HG03558 (cell line): Measurements from ENCODE around the gene PIP4P1.

ENCODE experiments used
- ATAC-seq: cut with Tn5 transposase; IDR thresholded peaks from one replicate; pipeline ENCODE4 v1.9.1; 2021; ENCODE audit warnings: moderate number of reproducible peaks; ENCODE audit not compliant: unreplicated experiment; ENCODE audit errors: extremely low read depth

Gene PIP4P1

DNA sequence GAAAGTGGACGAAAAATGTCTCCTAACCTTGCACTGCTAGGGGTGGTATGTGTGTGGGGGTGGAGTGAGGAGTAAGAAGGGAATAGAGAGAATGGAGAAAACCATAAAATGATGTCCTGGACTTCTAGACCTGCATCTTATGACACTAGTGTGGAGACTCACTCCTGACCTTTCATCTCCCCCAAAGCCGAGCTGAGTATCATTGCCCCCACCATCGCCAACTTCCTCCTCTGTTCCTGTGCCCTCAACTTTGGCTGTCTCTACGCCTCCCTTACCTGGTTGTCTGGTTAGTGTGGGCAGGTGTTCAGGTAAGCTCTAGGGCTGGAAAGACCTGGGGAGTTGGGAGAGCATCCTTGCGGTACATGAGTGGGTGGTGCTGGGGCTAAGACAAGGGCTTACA, 20.8 kb downstream of the PIP4P1 start:
- ATAC-seq, result no peak

DNA sequence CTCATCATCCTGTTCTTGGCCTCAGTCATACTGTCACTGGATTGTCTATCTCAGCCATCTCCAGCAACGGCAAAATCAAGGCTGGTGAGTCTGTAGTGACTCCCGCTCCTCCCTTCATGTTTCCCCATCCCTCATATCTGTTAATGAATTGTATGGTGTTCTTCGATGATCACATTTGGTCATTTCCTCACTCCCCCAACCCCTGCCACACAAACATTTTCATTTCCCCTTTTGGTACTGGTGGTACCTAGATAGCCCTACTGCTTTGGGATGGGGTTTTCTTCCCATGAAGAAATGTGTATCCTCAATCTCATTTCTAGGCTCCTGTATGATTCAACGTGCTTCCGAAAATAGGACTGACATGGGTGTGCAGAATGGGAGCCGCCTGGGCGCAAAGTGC, 22.6 kb downstream of the PIP4P1 start:
- ATAC-seq, result no peak

DNA sequence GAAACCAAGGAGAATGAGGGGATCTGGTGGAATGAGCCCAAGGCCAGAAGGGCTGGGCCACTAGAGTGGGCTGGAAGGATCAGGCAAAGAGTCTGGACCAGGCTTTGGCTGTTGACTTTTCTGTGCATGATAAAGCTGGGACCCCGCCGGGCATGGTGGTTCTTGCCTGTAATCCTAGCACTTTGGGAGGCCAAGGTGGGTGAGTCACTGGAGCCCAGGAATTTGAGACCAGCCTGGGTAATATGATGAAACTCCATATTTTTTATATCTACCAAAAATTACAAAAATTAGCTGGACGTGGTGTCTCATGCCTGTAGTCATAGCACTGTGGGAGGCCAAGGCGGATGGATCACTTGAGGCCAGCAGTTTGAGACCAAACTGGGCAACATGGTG, 24.9 kb downstream of the PIP4P1 start:
- no peak for ATAC-seq

DNA sequence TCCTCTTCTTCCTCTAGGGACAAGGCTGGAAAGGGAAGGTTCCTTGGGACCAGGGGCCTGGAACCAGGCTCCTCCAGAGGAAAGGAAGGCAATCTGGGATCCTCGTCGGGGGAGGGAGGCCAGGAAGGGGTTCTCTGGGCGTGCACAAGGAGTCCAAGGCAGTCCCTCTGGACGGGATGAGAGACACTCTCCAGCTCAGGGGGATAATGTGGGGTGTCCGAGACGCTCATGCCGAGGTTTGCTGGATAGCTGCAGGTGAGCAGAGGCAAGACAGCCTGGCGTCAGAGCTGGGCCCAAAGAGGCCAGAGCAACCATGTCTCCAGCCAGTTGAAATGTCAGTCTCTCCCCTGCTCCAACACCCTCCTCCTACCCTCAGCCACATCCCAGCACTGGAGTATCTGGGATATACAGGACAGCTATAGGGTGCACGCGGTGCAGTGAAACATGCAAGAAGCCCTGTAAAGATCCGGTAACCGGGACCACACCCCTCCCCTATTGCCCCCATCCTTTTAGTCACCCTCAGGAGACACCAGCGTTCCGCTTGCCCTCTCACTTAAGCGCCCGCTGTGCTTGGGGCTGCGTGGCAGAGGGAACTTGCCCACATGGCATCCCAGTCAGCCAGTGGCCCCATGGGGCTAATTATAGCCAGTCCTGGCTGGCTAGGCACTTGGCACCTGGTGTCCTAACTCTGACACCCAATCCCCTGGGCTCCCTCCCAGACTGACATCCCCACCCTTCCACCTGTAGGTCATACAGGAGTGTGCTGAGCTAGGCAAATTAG, 25.5 kb downstream of the PIP4P1 start, which contains the start of gene KLHL33:
Gene KLHL33 (minus strand): TSS at position 585 of the 781 bp plus-strand sequence. CDS start 355 bp downstream, at position 230.
- ATAC-seq, result no peak

DNA sequence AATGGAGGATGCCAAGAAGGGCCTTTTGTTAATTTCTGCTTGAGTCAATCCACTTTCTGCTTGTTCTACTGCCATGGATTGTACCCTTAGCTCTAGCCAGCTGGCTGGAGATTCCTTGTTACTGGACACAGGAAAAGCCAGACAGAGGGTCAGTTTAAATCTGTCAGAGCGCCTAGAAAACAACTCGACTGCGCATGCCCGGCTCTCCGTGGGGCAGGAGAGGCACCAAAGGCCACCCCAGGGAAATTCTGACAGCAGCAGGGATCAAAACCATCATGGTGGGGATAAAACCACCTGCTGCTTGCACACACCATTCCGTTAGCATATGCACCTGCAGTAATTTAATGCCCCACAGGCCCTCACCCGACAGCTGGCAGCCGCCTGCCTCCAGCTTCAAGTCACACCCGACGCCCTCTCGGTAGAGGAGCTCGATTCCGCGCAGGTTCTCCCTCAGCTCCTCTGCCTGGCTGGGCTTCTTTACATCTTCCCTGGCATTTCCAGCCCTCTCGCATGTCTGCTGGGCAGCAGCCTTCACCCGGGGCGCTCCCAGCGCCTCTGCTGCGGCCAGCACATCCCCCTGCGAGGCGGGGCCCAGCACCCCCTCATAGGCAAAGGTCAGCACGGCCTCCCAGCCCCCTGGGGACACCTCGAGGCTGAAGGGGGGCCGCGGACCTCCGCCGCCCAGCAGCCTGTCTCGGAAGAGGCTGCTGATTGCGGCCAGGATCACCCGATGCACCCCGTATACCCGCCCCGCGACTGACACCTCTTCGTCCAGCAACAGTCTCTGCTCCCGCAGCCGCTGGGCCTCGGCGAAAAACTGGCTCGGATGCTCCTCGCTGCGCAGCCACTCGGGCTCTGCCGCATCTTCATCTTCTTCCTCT, 26.3 kb downstream of the PIP4P1 start:
- no peak for ATAC-seq

DNA sequence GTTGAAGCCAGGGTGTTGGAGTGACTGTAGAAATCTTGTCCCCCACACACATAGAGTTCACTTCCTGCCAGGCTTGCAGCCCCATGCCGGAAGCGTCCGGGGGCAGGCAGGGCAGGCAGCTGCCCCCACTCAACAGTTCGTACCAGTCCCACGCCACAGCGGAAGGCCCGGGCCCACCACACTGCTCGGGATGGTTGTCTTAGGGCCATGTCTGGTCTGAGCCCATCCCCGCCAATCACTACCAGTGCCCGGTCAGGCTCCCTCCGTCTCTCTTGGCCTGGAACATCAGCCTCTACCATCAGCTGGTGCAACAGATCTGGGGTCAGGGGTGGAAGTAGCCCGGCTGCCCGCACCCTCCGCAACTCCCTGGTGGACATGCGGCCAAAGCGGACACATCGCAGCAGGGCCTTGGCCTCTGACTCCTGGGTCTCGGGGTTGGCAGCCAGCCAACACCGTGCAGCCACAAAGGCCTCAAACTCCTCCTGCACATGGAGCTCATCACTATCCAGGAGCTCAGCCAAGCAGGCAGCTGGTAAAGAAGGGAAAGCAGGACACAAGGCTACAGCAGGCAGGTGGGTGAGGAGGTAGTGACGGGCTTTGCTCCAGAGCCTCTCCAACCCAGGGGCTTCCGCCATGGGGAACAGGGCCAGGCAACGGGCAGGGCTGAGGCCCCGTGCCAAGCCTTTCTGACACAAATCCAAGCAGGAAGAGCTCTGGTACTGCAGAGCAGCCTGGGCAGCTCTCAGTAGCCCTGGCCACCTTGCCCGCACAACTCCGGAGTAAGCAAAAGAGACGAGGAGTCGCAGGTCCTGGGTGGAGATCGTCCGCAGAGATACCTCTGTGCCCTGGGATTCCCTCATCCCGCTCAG, 31.2 kb downstream of the PIP4P1 start:
- no peak for ATAC-seq

DNA sequence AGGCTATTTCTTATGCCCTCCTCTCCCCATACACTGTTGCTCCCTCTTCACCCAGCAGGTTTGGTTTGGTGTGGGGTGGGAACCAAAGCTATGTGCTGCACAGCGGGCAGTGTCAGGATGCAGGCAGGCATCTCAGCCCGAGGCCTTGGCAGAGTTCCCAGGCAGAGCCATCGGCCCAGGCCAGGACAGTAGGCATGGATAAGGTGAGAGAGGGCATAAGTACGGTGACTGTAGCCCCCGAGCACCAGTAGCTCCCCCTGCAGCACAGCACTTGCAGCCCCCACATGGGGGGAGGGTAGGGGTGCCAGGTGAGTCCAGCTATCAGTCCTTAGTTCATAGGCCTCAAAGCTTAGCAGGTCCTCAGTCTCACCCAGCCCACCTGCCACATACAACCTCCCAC, 32.4 kb downstream of the PIP4P1 start:
- ATAC-seq, result no peak

DNA sequence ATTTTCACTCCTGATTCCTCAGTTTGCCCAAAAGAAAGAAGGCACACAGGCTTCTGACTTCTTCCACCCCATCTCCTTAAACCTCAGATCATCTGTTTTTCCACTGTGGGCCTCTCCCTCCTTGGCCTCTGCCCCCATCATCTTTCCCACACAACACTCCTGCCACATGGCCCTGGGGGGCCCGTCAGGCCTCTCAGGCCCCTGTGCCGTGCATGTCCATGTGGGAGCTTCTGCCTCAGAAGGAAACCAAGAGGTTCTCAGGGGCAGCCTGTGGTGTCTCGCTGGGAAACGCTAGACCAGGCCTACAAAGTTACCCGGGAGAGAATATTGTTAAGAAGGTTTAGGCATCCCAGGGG, 33.2 kb downstream of the PIP4P1 start:
- no peak for ATAC-seq

DNA sequence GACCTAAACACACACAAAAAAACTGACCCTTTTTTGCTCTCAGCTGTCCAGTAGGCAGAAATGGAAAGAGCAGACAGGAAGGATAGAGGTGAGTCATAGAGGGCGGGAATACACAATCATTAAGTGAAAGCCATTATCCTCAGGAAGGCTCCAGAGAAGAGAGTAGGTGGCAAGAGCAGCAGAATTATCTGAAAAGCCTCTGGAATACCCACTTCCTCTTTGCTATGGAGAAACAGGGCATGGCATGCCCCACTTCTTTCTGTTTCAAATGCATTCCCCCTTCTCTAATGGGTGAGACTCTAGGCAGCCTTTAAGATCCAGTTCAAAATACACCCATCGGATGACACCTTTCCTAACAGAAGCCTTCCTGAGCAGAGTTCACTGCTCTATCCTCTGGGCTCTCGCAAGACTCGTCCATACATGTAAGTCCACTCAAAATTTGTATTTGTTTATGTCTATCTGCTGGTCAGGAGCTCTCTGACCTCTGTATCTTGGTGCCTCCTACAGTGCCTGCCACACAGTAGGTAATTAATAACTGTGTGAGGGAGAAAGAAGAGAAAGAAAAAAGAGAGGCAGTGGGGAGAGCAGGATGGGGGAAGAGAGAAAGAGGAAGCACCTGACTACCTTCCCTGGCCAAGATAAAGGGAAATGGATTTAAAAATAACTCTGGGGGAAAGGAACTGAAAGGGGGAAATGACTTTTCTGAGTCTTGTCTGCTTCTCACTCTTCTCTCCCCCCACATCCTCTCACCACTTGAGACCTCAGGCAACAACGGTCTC, 33.8 kb downstream of the PIP4P1 start:
- ATAC-seq, result peak; percentile 77

DNA sequence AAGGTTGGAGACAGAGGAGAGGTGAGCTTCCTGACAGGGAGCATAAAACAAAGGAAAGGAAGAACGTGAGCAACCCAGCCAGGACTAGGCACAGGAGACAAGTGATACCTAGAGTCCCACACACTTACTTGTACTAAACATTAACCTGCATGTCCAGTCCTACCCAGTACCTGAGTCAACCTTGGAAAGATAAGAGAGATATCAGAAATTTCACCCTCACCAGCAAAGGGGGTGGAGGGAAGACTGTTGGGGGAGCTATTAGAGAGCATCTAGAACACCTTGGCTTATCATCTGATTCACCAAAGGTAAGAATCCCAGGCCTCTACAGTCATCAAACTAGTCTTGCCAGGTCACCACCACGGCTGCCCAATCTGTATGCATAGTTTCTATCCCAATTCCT, 36.4 kb downstream of the PIP4P1 start:
- ATAC-seq, result no peak

DNA sequence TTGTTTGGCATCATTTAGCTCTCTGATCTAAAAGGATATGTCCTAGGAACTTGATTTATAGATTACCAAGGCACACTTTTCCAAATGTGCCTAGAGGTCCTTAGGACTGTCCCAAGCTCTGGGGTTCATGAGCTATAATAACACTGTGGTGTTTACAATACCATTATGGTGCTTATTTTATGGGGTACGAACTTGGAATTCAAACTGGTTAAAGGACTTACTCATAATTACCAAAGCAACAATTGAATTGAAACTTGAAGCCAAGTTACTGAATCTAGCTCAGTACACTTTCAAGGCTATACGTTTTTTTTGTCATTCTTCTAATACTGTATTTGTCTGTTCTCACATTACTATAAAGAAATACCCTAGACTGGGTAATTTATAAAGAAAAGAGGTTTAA, 38.3 kb downstream of the PIP4P1 start:
- ATAC-seq, result no peak

DNA sequence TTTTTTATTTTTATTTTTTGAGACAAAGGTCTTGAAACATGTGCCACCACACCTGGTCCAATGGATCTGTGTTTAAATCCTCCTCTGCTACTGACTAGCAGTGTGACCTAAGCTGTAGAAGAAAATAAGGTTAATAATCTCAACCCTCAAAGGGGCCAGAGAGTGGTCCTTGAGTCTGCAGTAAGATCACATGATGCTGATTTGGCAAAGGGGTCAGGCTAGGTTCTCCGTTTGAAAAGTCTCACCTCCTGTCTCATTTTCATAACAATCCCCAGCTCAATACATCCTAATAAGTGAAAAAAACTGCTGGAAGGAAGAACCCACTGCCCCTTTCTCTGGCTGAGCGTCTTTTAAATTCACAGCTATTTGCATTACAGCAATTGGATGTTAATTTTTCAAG, 40.0 kb downstream of the PIP4P1 start:
- no peak for ATAC-seq

DNA sequence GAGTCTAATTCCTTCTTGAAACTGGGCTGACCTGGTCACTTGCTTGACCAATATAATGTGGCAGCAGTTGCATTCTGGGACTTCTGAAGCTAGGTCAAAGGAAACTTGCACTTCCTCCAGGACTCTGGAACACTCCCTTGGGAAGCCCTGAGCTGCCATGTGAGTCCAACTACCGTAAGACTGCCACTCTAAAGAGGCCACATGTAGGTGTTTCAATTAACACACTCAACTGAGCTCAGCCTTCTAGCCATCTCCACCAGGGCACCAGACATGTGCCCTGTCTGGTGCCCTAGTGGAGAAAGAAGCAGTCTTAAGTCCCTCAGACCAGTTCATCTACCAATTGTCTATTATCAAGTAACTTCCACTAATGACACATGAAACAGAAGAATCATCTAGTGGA, 41.8 kb downstream of the PIP4P1 start:
- no peak for ATAC-seq

DNA sequence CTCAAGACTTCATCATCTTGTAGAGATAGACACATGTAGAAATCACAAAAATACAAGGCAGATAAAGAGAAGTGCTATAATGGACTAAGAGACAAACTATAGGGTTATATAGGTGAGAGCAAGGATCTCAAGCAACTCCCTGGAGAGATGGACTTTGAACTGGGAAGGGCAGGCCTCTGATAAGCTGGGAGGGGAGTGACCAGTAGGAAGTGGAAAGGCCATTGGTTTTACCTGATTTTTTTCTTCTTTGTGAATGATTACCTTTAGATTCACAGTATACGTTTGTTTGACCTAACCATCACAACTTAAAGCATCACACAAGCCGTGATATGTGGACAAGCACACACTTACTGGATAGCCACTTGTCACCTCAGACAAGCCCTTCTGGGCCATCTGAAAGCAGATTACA, 42.7 kb downstream of the PIP4P1 start:
- ATAC-seq, result no peak

DNA sequence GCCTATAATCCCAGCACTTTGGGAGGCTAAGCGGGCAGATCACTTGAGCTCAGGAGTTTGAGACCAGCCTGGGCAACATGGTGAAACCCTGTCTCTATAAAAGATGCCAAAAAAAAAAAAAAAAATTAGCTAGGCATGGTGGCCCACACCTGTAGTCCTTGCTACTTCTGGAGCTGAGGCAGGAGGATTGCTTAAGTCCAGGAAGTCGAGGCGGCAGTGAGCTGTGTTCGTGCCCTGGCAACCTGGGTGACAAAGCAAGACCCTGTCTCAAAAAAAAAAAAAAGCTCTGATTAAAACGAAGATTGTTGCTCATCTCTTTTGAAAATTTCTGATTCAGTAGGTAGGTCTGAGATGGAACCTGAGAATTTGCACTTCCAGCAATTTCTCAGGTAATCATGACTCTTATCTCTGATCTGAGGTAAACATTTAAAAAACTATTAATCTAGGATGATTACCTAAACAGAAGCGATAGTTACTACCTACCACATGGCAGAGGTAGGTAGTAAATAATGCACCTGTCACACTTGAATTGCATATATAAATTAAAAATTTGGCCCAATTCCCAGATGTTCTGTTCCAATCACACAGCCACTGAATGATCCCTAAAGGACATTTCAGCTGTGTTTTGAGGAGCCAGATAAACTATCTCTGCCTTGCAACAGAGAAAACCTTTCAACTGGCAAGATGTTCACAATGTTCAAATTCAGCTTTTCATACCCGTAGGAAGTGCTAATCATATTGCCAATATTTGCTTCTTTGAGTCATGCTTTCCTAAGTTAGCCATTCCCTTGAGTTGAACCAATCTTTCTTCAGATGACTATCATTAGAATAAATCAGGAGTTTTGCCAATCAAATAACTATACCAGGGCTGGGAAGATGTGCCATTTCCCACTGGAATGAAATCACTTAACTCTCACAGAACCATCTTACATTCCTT, 43.7 kb downstream of the PIP4P1 start:
- ATAC-seq, result no peak

DNA sequence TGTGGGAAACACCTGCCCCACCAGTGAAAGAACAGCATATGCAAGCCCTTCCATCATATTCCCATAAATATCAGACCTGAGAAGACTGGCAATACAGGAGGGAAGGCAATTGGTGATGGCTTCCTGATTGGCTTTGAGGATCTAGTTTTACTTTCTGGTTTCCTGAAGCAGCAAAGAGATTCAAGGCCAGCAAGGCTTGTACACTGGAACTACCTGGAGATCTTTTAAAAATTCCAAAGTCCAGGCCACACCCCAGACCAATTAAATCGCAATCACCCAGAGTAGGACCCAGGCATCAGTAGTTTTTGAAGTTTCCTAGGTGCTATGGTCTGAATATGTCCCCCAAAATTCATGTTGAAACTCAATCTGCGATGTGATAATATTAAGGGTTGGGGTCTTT, 45.0 kb downstream of the PIP4P1 start:
- ATAC-seq, result no peak

DNA sequence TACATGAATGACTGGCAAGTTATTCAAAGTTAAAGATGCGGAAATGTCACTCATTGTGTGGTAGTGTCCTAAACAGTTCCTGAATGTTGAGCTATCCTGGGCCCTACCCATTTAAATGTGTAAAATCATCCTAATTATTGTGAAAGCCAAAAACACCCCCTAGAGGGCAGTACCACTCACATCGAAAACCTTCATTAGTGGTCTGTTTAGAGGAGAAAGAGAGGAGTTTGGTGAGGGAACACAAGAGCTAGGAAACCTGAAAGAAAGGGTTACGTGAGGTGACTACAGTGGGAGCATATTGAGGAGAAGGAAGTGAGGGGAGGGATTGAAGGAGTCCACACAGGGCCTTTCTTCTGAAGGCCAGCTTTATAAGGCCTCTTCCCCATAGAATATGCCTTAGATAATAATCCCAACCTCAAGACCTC, 45.4 kb downstream of the PIP4P1 start:
- ATAC-seq, result no peak

DNA sequence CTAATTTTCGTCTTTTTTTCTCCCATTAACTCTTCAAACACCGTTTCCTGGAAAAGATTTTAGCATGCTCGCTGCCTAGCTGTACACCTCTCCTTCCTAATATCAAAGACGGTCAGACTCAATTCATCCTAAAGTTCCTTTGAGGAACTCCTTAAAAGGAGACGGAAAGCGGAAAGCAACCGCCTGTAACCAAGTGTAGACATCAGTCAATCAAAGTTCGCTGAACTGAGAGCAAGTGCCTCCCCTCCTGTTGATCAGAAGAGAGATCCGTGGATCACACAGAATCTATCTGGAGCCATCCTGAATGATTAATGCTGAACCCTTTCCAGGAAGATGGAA, 47.5 kb downstream of the PIP4P1 start:
- ATAC-seq, result no peak
